HCT116 (cell line): ENCODE measurements around the gene TMTC1. TPM values are rescaled to one million over a fixed set of nuclear protein-coding genes. Genes with fewer than 3 reads are reported as not detected.

Source experiments
- ATAC-seq: fragments of 200-7000 bp; cut with Tn5 transposase; 2 replicates; pipeline ENCODE4 v1.9.1; 2020; ENCODE audit warnings: mild to moderate bottlenecking, moderate library complexity
- BruUV-seq: library from RNA; stranded (reverse); fragments of 400-500 nt; replicated peaks from 2 replicates; lab custom pipeline; 2021; lab: Mats Ljungman, UMichigan
- CTCF ChIA-PET: fragments of 300-600 bp; sonication (Branson Sonifier 250); formaldehyde crosslinking; loops from one replicate; lab custom pipeline; 2021; ENCODE audit warnings: antibody characterized with exemption; lab: Charles Lee
- POLR2A ChIA-PET: fragments of 300-600, 350-600 bp; sonication (Branson Sonifier 250); formaldehyde crosslinking; loops from one replicate; lab custom pipeline; 2021; ENCODE audit warnings: antibody characterized with exemption; lab: Charles Lee
- RAD21 ChIA-PET, 2 experiments: fragments of 300-600 bp; sonication (Branson Sonifier 250); formaldehyde crosslinking; loops; one replicate each; lab custom pipeline; 2023; ENCODE audit warnings: low total read pairs in 2 of 2; ENCODE audit not compliant: uncharacterized antibody in 2 of 2, unreplicated experiment in 2 of 2, low non-redundant PET in 1 of 2; lab: Charles Lee
- DNase-seq: peaks from one replicate; pipeline ENCODE4 v3.0.0-alpha.2; 2010; ENCODE audit warnings: low read depth, low spot score
- H2AFZ ChIP-seq: fragments of 200-600 bp; shearing (Covaris generic), sonication (generic); 2 replicates; pipeline ENCODE4 v1.6.1; 2017; ENCODE audit warnings: low read depth, mixed run types, mixed read lengths, antibody characterized with exemption, low read length; ENCODE audit not compliant: poor library complexity, severe bottlenecking
- H3K27ac ChIP-seq: 2 replicates; pipeline ENCODE4 v1.5.1; 2012; ENCODE audit warnings: low read depth, low read length
- H3K27me3 ChIP-seq: fragments of 200-600 bp; sonication (generic); 2 replicates; pipeline ENCODE4 v1.6.1; 2016; ENCODE audit warnings: mixed run types, low read length, mixed read lengths; ENCODE audit not compliant: insufficient read depth
- H3K36me3 ChIP-seq, 2 experiments: fragments of 200-500 bp in 1 of 2; fragments of 200-600 bp in 1 of 2; sonication (Bioruptor generic) in 1 of 2; sonication (generic) in 1 of 2; 2 replicates each; pipeline versions ENCODE4 v1.5.1 to v1.6.1; 2014 to 2016; ENCODE audit warnings: low read length in 2 of 2, inconsistent platforms in 1 of 2, mixed read lengths in 1 of 2, mixed run types in 1 of 2; ENCODE audit not compliant: insufficient read depth in 2 of 2, control insufficient read depth in 1 of 2
- H3K4me1 ChIP-seq, 2 experiments: fragments of 200-600 bp in 1 of 2; sonication (generic) in 1 of 2; 2 replicates each; pipeline versions ENCODE4 v1.5.1 to v1.6.1; 2012 to 2017; ENCODE audit warnings: low read length in 2 of 2, inconsistent platforms in 1 of 2, mild to moderate bottlenecking in 1 of 2, mixed read lengths in 1 of 2, mixed run types in 1 of 2, moderate library complexity in 1 of 2; ENCODE audit not compliant: insufficient read depth in 2 of 2, control insufficient read depth in 1 of 2
- H3K4me2 ChIP-seq: fragments of 200-600 bp; sonication (generic); 2 replicates; pipeline ENCODE4 v1.6.1; 2017; ENCODE audit warnings: mixed run types, low read length, mixed read lengths
- H3K4me3 ChIP-seq, 2 experiments: fragments of 200-600 bp in 1 of 2; sonication (generic) in 1 of 2; replicated peaks in 1 of 2; 2 replicates each; pipeline ENCODE4 v1.5.1; 2011 to 2016; ENCODE audit warnings: low read length in 2 of 2, control low read depth in 1 of 2, low read depth in 1 of 2, mild to moderate bottlenecking in 1 of 2, mixed read lengths in 1 of 2, mixed run types in 1 of 2
- H3K79me2 ChIP-seq: fragments of 200-600 bp; sonication (generic); 2 replicates; pipeline ENCODE4 v1.6.1; 2017; ENCODE audit warnings: mild to moderate bottlenecking, mixed run types, low read length, moderate library complexity, mixed read lengths; ENCODE audit not compliant: insufficient read depth
- H3K9ac ChIP-seq: fragments of 200-600 bp; sonication (generic); 2 replicates; pipeline ENCODE4 v1.6.1; 2016; ENCODE audit warnings: low read length, mixed read lengths
- H3K9me2 ChIP-seq: fragments of 200-600 bp; sonication (generic), shearing (Covaris generic); 2 replicates; pipeline ENCODE4 v1.6.1; 2017; ENCODE audit warnings: mixed run types, mild to moderate bottlenecking, moderate library complexity; ENCODE audit not compliant: insufficient read depth
- H3K9me3 ChIP-seq, 2 experiments: fragments of 200-500 bp in 1 of 2; fragments of 200-600 bp in 1 of 2; sonication (Bioruptor generic) in 1 of 2; sonication (generic) in 1 of 2; 2 replicates each; pipeline ENCODE4 v1.6.1; 2014 to 2017; ENCODE audit warnings: low read length in 2 of 2, mixed read lengths in 2 of 2, inconsistent platforms in 1 of 2, low read depth in 1 of 2, mild to moderate bottlenecking in 1 of 2, mixed run types in 1 of 2, moderate library complexity in 1 of 2; ENCODE audit not compliant: control insufficient read depth in 1 of 2, insufficient read depth in 1 of 2
- H4K20me1 ChIP-seq: fragments of 200-600 bp; sonication (generic), shearing (Covaris generic); 2 replicates; pipeline ENCODE4 v1.6.1; 2017; ENCODE audit warnings: mixed run types, mild to moderate bottlenecking, moderate library complexity; ENCODE audit not compliant: insufficient read depth
- CBX3 ChIP-seq: IDR thresholded peaks from 2 replicates; pipeline ENCODE4 v1.6.1; 2012; ENCODE audit warnings: low read depth
- EZH2 ChIP-seq: fragments of 200-600 bp; sonication (generic); IDR thresholded peaks from 2 replicates; pipeline ENCODE4 v1.6.1; 2017; ENCODE audit warnings: antibody characterized with exemption, mixed run types
- EZH2phosphoT487 ChIP-seq: fragments of 200-600 bp; IDR thresholded peaks from 2 replicates; pipeline ENCODE4 v1.6.1; 2018; ENCODE audit warnings: antibody characterized with exemption, borderline replicate concordance
- FOSL1 ChIP-seq: IDR thresholded peaks from 2 replicates; pipeline ENCODE4 v1.6.1; 2012; ENCODE audit warnings: low read depth
- JUND ChIP-seq: IDR thresholded peaks from 2 replicates; pipeline ENCODE4 v1.6.1; 2012
- POLR2A ChIP-seq: IDR thresholded peaks from 2 replicates; pipeline ENCODE4 v1.7.0; 2011; ENCODE audit warnings: borderline replicate concordance; ENCODE audit not compliant: insufficient read depth, insufficient read length; ENCODE audit errors: extremely low read depth
- POLR2AphosphoS5 ChIP-seq: IDR thresholded peaks from 2 replicates; pipeline ENCODE4 v1.6.1; 2011; ENCODE audit warnings: mild to moderate bottlenecking, low read depth, low read length, moderate library complexity
- RAD21 ChIP-seq: IDR thresholded peaks from 2 replicates; pipeline ENCODE4 v1.6.1; 2012; ENCODE audit warnings: low read depth, mild to moderate bottlenecking
- SRF ChIP-seq: IDR thresholded peaks from 2 replicates; pipeline ENCODE4 v1.6.1; 2012; ENCODE audit warnings: low read depth
- YY1 ChIP-seq: IDR thresholded peaks from 2 replicates; pipeline ENCODE4 v1.6.1; 2011; ENCODE audit warnings: low read length, low read depth, moderate library complexity, mild to moderate bottlenecking; ENCODE audit not compliant: insufficient replicate concordance; ENCODE audit errors: extremely low read depth
- ZBTB33 ChIP-seq: IDR thresholded peaks from 2 replicates; pipeline ENCODE4 v1.6.1; 2011; ENCODE audit warnings: mild to moderate bottlenecking, low read length, moderate library complexity; ENCODE audit not compliant: insufficient replicate concordance; ENCODE audit errors: extremely low read depth
- ZFX ChIP-seq: fragments of 450-650 bp; IDR thresholded peaks from 2 replicates; pipeline ENCODE4 v1.6.1; 2017
- intact Hi-C: fragments of 100-400 bp; cut with micrococcal nuclease; formaldehyde crosslinking; loops from 2 replicates; pipeline ENCODE4 v1.10.0; 2022
- total RNA-seq: library from RNA; stranded (reverse); gene quantifications from one replicate; pipeline ENCODE4 v1.2.1, GENCODE V29; 2021; ENCODE audit not compliant: unreplicated experiment
- TF ChIP-seq, protein P1 (sequence below), 3 experiments: fragments of 200-600 bp in 1 of 3; sonication (generic) in 1 of 3; IDR thresholded peaks in 2 of 3; conservative IDR thresholded peaks in 1 of 3; 2 replicates each; pipeline ENCODE4 v1.5.1; 2012 to 2017; ENCODE audit warnings: low read depth in 2 of 3, low read length in 2 of 3, antibody characterized with exemption in 1 of 3, borderline replicate concordance in 1 of 3, control low read depth in 1 of 3, mild to moderate bottlenecking in 1 of 3, mixed read lengths in 1 of 3, mixed run types in 1 of 3, moderate library complexity in 1 of 3; ENCODE audit not compliant: insufficient read depth in 1 of 3
- TF ChIP-seq, protein P2 (sequence below): IDR thresholded peaks from 2 replicates; pipeline ENCODE4 v1.6.1; 2012

Gene TMTC1
- total RNA-seq, 1 experiment from 2014 or later: 2.0 TPM

- intact Hi-C loops: no loop called here
- no TSS peak for BruUV-seq
- RAD21 ChIA-PET: no interaction called here
- POLR2A ChIA-PET: no interaction called here
- H3K9ac ChIP-seq: no peak overlapping the region
- ATAC-seq: no peak
- H3K4me1 ChIP-seq: no peaks in the 10 kb centered on the region
- no peaks in the 10 kb centered on the region for H4K20me1 ChIP-seq
- CTCF ChIA-PET: no interaction called here
- TF ChIP-seq ZBTB33: no peak
- TF ChIP-seq SRF: no peak
- TF ChIP-seq CBX3: no peak
- no peak for TF ChIP-seq RAD21
- TF ChIP-seq JUND: no peak
- TF ChIP-seq, protein P1, sequence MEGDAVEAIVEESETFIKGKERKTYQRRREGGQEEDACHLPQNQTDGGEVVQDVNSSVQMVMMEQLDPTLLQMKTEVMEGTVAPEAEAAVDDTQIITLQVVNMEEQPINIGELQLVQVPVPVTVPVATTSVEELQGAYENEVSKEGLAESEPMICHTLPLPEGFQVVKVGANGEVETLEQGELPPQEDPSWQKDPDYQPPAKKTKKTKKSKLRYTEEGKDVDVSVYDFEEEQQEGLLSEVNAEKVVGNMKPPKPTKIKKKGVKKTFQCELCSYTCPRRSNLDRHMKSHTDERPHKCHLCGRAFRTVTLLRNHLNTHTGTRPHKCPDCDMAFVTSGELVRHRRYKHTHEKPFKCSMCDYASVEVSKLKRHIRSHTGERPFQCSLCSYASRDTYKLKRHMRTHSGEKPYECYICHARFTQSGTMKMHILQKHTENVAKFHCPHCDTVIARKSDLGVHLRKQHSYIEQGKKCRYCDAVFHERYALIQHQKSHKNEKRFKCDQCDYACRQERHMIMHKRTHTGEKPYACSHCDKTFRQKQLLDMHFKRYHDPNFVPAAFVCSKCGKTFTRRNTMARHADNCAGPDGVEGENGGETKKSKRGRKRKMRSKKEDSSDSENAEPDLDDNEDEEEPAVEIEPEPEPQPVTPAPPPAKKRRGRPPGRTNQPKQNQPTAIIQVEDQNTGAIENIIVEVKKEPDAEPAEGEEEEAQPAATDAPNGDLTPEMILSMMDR (IDR thresholded peaks at IDR 0.05 in 2 of 3, conservative IDR thresholded peaks at IDR 0.05 in 1 of 3; ENCODE audit: borderline replicate concordance in 1 of 3, insufficient read depth in 1 of 3, low read depth in 2 of 3, low read length in 2 of 3): no peak
- TF ChIP-seq FOSL1: no peak
- TF ChIP-seq YY1: no peak
- no peak for TF ChIP-seq EZH2phosphoT487
- TF ChIP-seq POLR2AphosphoS5: no peak
- TF ChIP-seq EZH2: no peak
- no peak for TF ChIP-seq POLR2A
- TF ChIP-seq, protein P2, sequence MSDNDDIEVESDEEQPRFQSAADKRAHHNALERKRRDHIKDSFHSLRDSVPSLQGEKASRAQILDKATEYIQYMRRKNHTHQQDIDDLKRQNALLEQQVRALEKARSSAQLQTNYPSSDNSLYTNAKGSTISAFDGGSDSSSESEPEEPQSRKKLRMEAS: no peak
- TF ChIP-seq ZFX: no peak
- H3K79me2 ChIP-seq: no peaks in the 10 kb centered on the region
- no peak overlapping the region for H3K4me3 ChIP-seq
- 0 out of 2 replicates have a peak, but pooled peaks cover 3% of the 10 kb centered on the region for H3K27me3 ChIP-seq
- no peak overlapping the region for H2AFZ ChIP-seq
- H3K9me2 ChIP-seq: no peaks in the 10 kb centered on the region
- H3K36me3 ChIP-seq: no peaks in the 10 kb centered on the region
- DNase-seq: no peak
- H3K9me3 ChIP-seq: no peaks in the 10 kb centered on the region
- no peak overlapping the region for H3K27ac ChIP-seq
- no peak overlapping the region for H3K4me2 ChIP-seq
These were observed 194.4 kb downstream of the TMTC1 start for GRCh38 chr12:29589286-29589820.
